ENCODE results near the gene TSPAN12.
A peak's percentile ranks its signal among the peaks of the same experiment; 100 is the strongest.

Gene TSPAN12

DNA sequence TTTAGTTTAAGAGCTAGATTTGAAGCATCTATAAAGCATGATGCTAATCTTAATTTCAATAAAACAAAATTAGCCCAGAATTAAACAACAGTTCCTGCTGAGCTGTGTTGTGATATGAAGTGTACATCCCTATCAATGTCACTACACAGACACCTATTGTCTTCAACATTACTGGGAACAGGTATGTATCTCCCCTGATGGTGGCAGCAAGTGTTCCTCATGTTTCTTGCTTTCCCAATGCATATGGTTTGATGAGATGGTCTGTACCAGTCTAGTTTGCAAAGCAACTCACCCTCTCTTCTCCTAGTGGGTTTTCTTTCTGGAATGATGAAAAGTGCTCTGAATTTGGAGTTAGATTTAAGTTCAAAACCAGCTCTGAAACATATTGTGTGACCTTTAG lies 38.1 kb downstream of the TSPAN12 start:
- Histone ChIP-seq H3K4me3 (ENCODE audit: low read depth, low read length) (no peak overlapping the region), H3K4me1 (ENCODE audit: control insufficient read depth, insufficient read depth, low read length) (peaks cover 4% of the 10 kb centered on the region), H3K27ac (ENCODE audit: extremely low read depth, low read depth, low read length) (no peak overlapping the region), H3K36me3 (ENCODE audit: control insufficient read depth in 2 of 2, insufficient read depth in 1 of 2, low read length in 2 of 2) (no peaks in the 10 kb centered on the region), H3K9me3 (ENCODE audit: control insufficient read depth, insufficient read depth, low read depth, low read length) (no peaks in the 10 kb centered on the region)
- CTCF ChIA-PET = interaction anchor here (0.7 kb wide), 1 partner anchor 135 kb away, joined by 3 read pairs; no protein-coding TSS in a partner anchor
- POLR2A ChIA-PET = no interaction called here
- TF ChIP-seq, protein P1, sequence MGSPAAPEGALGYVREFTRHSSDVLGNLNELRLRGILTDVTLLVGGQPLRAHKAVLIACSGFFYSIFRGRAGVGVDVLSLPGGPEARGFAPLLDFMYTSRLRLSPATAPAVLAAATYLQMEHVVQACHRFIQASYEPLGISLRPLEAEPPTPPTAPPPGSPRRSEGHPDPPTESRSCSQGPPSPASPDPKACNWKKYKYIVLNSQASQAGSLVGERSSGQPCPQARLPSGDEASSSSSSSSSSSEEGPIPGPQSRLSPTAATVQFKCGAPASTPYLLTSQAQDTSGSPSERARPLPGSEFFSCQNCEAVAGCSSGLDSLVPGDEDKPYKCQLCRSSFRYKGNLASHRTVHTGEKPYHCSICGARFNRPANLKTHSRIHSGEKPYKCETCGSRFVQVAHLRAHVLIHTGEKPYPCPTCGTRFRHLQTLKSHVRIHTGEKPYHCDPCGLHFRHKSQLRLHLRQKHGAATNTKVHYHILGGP (tag by site-specific recombination; IDR thresholded peaks at IDR 0.05) = no peak
- TF ChIP-seq RBAK (tag by site-specific recombination; IDR thresholded peaks at IDR 0.05) (no peak), KLF7 (tag by site-specific recombination; IDR thresholded peaks at IDR 0.05; ENCODE audit: borderline replicate concordance) (no peak), PRDM1 (tag by site-specific recombination; IDR thresholded peaks at IDR 0.05) (no peak), ZNF404 (tag by site-specific recombination; IDR thresholded peaks at IDR 0.05) (no peak), ZNF701 (tag by site-specific recombination; IDR thresholded peaks at IDR 0.05) (no peak)
- TF ChIP-seq, protein P2, sequence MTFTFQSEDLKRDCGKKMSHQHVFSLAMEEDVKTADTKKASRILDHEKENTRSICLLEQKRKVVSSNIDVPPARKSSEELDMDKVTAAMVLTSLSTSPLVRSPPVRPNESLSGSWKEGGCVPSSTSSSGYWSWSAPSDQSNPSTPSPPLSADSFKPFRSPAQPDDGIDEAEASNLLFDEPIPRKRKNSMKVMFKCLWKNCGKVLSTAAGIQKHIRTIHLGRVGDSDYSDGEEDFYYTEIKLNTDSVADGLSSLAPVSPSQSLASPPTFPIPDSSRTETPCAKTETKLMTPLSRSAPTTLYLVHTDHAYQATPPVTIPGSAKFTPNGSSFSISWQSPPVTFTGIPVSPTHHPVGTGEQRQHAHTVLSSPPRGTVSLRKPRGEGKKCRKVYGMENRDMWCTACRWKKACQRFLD (tag by site-specific recombination; IDR thresholded peaks at IDR 0.05) = no peak

DNA sequence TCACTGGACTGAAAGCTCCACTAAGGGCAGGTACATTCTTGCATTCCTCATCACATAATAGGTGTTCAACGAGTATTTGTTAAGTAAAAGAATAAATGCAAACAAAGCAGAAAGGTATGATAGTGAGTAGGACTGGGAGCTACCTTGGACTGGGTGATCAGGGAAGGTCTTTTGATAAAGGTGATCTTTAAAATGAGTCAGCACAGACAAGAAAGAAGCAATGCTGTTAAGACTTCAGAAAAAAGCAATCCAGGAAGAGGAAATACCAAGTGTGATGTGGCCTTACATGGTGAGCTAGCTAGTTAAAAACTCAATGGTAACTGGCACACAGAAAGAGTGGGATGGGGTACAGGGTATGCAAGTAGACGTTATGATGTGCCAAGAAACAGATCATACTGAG lies 40.1 kb downstream of the TSPAN12 start:
- peaks cover 17% of the 10 kb centered on the region; the same call in 1 of the 2 replicates for H3K4me1 ChIP-seq (ENCODE audit: control insufficient read depth, insufficient read depth, low read length)
- H3K4me3 ChIP-seq (ENCODE audit: low read depth, low read length) = no peak overlapping the region
- no peak for TF ChIP-seq GLIS1 (tag by site-specific recombination; IDR thresholded peaks at IDR 0.05)
- TF ChIP-seq ZEB2 (tag by site-specific recombination; IDR thresholded peaks at IDR 0.05) = no peak
- no peak for TF ChIP-seq ZNF16 (tag by site-specific recombination; IDR thresholded peaks at IDR 0.05; ENCODE audit: low read depth)
- no peak for TF ChIP-seq SP2 (tag by site-specific recombination; IDR thresholded peaks at IDR 0.05)
- no peak for TF ChIP-seq ZNF701 (tag by site-specific recombination; IDR thresholded peaks at IDR 0.05)
- TF ChIP-seq ZNF114 (tag by site-specific recombination; IDR thresholded peaks at IDR 0.05) = no peak
- POLR2A ChIA-PET = no interaction called here
- no peaks in the 10 kb centered on the region for H3K36me3 ChIP-seq (ENCODE audit: control insufficient read depth in 2 of 2, insufficient read depth in 1 of 2, low read length in 2 of 2)
- H3K27ac ChIP-seq (ENCODE audit: extremely low read depth, low read depth, low read length) = no peak overlapping the region
- no peaks in the 10 kb centered on the region for H3K9me3 ChIP-seq (ENCODE audit: control insufficient read depth, insufficient read depth, low read depth, low read length)
- CTCF ChIA-PET = interaction anchor here (0.8 to 2.1 kb wide), 2 partner anchors 12 to 21 kb away, joined by 3 to 9 read pairs; no protein-coding TSS in a partner anchor

DNA sequence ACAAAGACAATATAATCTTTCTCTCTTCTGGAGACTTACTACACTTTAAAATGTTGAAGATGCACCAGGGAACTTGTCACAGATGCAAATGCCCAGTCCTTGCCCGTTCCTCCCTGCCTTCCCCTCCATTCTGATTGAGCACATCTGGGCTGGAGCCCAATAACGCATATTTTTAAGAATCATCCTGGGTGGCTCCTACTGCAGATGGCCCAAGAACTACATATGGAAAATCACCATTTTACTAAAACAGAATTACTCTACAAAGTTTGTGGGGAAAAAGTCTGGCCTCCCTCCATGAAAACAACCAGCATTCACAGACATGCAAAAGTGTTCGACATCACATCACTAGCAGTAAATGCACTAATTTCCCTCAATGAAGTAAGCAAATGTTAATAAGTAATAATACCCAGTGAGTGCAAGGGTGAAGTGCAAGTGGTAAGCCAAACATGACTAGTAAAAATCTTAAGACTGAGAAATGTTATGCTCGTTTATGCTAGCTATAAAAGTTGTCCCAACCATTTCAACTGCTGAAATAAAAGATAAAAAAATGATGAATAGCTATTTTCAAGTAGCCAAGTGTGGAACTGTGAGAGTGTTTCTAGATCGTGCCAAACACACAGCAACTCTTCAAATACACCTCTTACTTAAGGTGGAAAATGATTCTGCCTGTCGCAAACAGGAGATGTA lies 43.5 kb downstream of the TSPAN12 start:
- Histone ChIP-seq H3K4me1 (ENCODE audit: control insufficient read depth, insufficient read depth, low read length) (peaks cover 25% of the 10 kb centered on the region), H3K27ac (ENCODE audit: extremely low read depth, low read depth, low read length) (peak overlapping the region; percentile 27), H3K36me3 (ENCODE audit: control insufficient read depth in 2 of 2, insufficient read depth in 1 of 2, low read length in 2 of 2) (no peaks in the 10 kb centered on the region; a peak in 1 of 3 replicates), H3K9me3 (ENCODE audit: control insufficient read depth, insufficient read depth, low read depth, low read length) (no peaks in the 10 kb centered on the region), H3K4me3 (ENCODE audit: low read depth, low read length) (no peak overlapping the region)
- TF ChIP-seq ZNF514 (tag by site-specific recombination; IDR thresholded peaks at IDR 0.05) (no peak), FEZF1 (tag by site-specific recombination; IDR thresholded peaks at IDR 0.05) (peak; percentile 55), KLF1 (tag by site-specific recombination; IDR thresholded peaks at IDR 0.05) (no peak)
- TF ChIP-seq, protein P3, sequence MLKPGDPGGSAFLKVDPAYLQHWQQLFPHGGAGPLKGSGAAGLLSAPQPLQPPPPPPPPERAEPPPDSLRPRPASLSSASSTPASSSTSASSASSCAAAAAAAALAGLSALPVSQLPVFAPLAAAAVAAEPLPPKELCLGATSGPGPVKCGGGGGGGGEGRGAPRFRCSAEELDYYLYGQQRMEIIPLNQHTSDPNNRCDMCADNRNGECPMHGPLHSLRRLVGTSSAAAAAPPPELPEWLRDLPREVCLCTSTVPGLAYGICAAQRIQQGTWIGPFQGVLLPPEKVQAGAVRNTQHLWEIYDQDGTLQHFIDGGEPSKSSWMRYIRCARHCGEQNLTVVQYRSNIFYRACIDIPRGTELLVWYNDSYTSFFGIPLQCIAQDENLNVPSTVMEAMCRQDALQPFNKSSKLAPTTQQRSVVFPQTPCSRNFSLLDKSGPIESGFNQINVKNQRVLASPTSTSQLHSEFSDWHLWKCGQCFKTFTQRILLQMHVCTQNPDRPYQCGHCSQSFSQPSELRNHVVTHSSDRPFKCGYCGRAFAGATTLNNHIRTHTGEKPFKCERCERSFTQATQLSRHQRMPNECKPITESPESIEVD (tag by site-specific recombination; IDR thresholded peaks at IDR 0.05) = peak; percentile 62
- ChIA-PET POLR2A (no interaction called here), CTCF (interaction anchor here (0.6 to 0.8 kb wide), 2 partner anchors 95 to 281 kb away, joined by 4 to 5 read pairs; no protein-coding TSS in a partner anchor)

Measured in HEK293 (cell line).